IMR-90 (cell line): ENCODE results near the gene ARHGEF16. TPM values are rescaled to one million over a fixed set of nuclear protein-coding genes. Genes with fewer than 3 reads are reported as not detected.

Source experiments
- ATAC-seq: fragments of 200-7000 bp; cut with Tn5 transposase; 2 replicates; pipeline ENCODE4 v1.9.1; 2020; ENCODE audit warnings: low read depth, mild to moderate bottlenecking, moderate library complexity
- BruUV-seq: library from RNA; stranded (reverse); fragments of 400-500 nt; replicated peaks from 2 replicates; lab custom pipeline; 2021; lab: Mats Ljungman, UMichigan
- CTCF ChIA-PET: fragments of 300-600 bp; formaldehyde crosslinking; extraction: SDS; loops from one replicate; lab custom pipeline; 2021; ENCODE audit warnings: antibody characterized with exemption; lab: Yijun Ruan, JAX
- POLR2A ChIA-PET: fragments of 300-600 bp; sonication (Branson Sonifier 250); formaldehyde crosslinking; loops from one replicate; lab custom pipeline; 2022; ENCODE audit warnings: antibody characterized with exemption; ENCODE audit not compliant: unreplicated experiment; lab: Charles Lee
- DNase-seq: peaks from one replicate; pipeline ENCODE4 v3.0.0; 2013
- H2AFZ ChIP-seq: replicated peaks from 2 replicates; pipeline ENCODE3; 2013; ENCODE audit warnings: low read length, mild to moderate bottlenecking; ENCODE audit not compliant: poor library complexity
- H2AK5ac ChIP-seq: 2 replicates; pipeline ENCODE4 v1.6.1; 2013; ENCODE audit warnings: low read depth, low read length, inconsistent platforms
- H2AK9ac ChIP-seq: replicated peaks from 2 replicates; pipeline ENCODE3; 2013; ENCODE audit warnings: mild to moderate bottlenecking, low read depth, low read length, moderate library complexity; ENCODE audit not compliant: poor library complexity
- H2BK120ac ChIP-seq: 2 replicates; pipeline ENCODE4 v1.6.1; 2013; ENCODE audit warnings: low read depth, low read length, inconsistent platforms
- H2BK15ac ChIP-seq: 3 replicates; pipeline ENCODE4 v1.6.1; 2013; ENCODE audit warnings: low read depth, low read length, inconsistent platforms
- H2BK20ac ChIP-seq: 2 replicates; pipeline ENCODE4 v1.6.1; 2013; ENCODE audit warnings: low read depth, mild to moderate bottlenecking, inconsistent platforms, low read length, moderate library complexity
- H2BK5ac ChIP-seq: 2 replicates; pipeline ENCODE4 v1.6.1; 2013; ENCODE audit warnings: mild to moderate bottlenecking, low read depth, low read length, inconsistent platforms; ENCODE audit not compliant: poor library complexity, severe bottlenecking
- H3K14ac ChIP-seq: replicated peaks from 2 replicates; pipeline ENCODE4 v1.6.1; 2013; ENCODE audit warnings: low read depth, low read length, inconsistent platforms
- H3K18ac ChIP-seq: 2 replicates; pipeline ENCODE4 v1.6.1; 2013; ENCODE audit warnings: low read depth, low read length, control low read depth
- H3K23ac ChIP-seq: 2 replicates; pipeline ENCODE4 v1.6.1; 2013; ENCODE audit warnings: low read depth, low read length, inconsistent platforms
- H3K27ac ChIP-seq: 2 replicates; pipeline ENCODE4 v1.5.1; 2013; ENCODE audit warnings: mild to moderate bottlenecking, control low read depth, low read length; ENCODE audit not compliant: insufficient read depth
- H3K27me3 ChIP-seq: 2 replicates; pipeline ENCODE4 v1.6.1; 2013; ENCODE audit warnings: low read length; ENCODE audit not compliant: control insufficient read depth, insufficient read depth
- H3K36me3 ChIP-seq: 2 replicates; pipeline ENCODE4 v1.6.1; 2013; ENCODE audit warnings: low read length, mixed read lengths; ENCODE audit not compliant: control insufficient read depth, insufficient read depth
- H3K4ac ChIP-seq: 2 replicates; pipeline ENCODE4 v1.6.1; 2013; ENCODE audit warnings: low read depth, low read length, inconsistent platforms
- H3K4me1 ChIP-seq: 2 replicates; pipeline ENCODE4 v1.6.1; 2013; ENCODE audit warnings: low read length, mixed read lengths; ENCODE audit not compliant: control insufficient read depth, insufficient read depth
- H3K4me2 ChIP-seq: 2 replicates; pipeline ENCODE4 v1.6.1; 2013; ENCODE audit warnings: low read depth, mild to moderate bottlenecking, control low read depth, low read length, moderate library complexity
- H3K4me3 ChIP-seq: 2 replicates; pipeline ENCODE4 v1.5.1; 2013; ENCODE audit warnings: low read depth, mild to moderate bottlenecking, control low read depth, low read length, moderate library complexity; ENCODE audit not compliant: insufficient read depth
- H3K56ac ChIP-seq: 2 replicates; pipeline ENCODE4 v1.6.1; 2013; ENCODE audit warnings: low read length, inconsistent platforms; ENCODE audit not compliant: insufficient read depth; ENCODE audit errors: extremely low read depth
- H3K79me1 ChIP-seq, 2 experiments: 2 replicates each; pipeline ENCODE4 v1.6.1; 2013; ENCODE audit warnings: low read length in 2 of 2, inconsistent platforms in 1 of 2, low read depth in 1 of 2
- H3K9ac ChIP-seq: 2 replicates; pipeline ENCODE4 v1.6.1; 2013; ENCODE audit warnings: low read depth, low read length, control low read depth
- H3K9me1 ChIP-seq: 2 replicates; pipeline ENCODE4 v1.6.1; 2013; ENCODE audit warnings: low read length, inconsistent platforms; ENCODE audit not compliant: insufficient read depth
- H3K9me3 ChIP-seq: 2 replicates; pipeline ENCODE4 v1.6.1; 2013; ENCODE audit warnings: low read length; ENCODE audit not compliant: control insufficient read depth, insufficient read depth
- H4K20me1 ChIP-seq: 2 replicates; pipeline ENCODE4 v1.6.1; 2013; ENCODE audit warnings: low read length, inconsistent platforms; ENCODE audit not compliant: insufficient read depth
- H4K5ac ChIP-seq: 2 replicates; pipeline ENCODE4 v1.6.1; 2013; ENCODE audit warnings: mild to moderate bottlenecking, low read depth, low read length, control low read depth
- H4K8ac ChIP-seq, 2 experiments: 2 replicates each; pipeline ENCODE4 v1.6.1; 2013; ENCODE audit warnings: low read depth in 2 of 2, low read length in 2 of 2, control low read depth in 1 of 2, inconsistent platforms in 1 of 2
- H4K91ac ChIP-seq: 2 replicates; pipeline ENCODE4 v1.6.1; 2013; ENCODE audit warnings: low read depth, low read length, inconsistent platforms; ENCODE audit not compliant: insufficient read depth
- BHLHE40 ChIP-seq: fragments of 150-350 bp; IDR thresholded peaks from 2 replicates; pipeline ENCODE4 v1.6.1; 2016; ENCODE audit warnings: mild to moderate bottlenecking, low read depth, low read length
- CEBPB ChIP-seq: IDR thresholded peaks from 2 replicates; pipeline ENCODE4 v1.6.1; 2012; ENCODE audit warnings: low read depth, low read length, improper control_type of control experiment
- MAFK ChIP-seq: IDR thresholded peaks from 2 replicates; pipeline ENCODE4 v1.6.1; 2012; ENCODE audit warnings: low read depth, low read length, improper control_type of control experiment
- MAZ ChIP-seq: IDR thresholded peaks from 2 replicates; pipeline ENCODE4 v1.6.1; 2012; ENCODE audit warnings: low read depth, mild to moderate bottlenecking, low read length, improper control_type of control experiment, moderate library complexity, borderline replicate concordance
- NFE2L2 ChIP-seq: fragments of 150-350 bp; IDR thresholded peaks from 2 replicates; pipeline ENCODE4 v1.6.1; 2016; ENCODE audit warnings: low read depth, mild to moderate bottlenecking, low read length
- RCOR1 ChIP-seq: IDR thresholded peaks from 2 replicates; pipeline ENCODE4 v1.6.1; 2012; ENCODE audit warnings: mild to moderate bottlenecking, low read length, improper control_type of control experiment; ENCODE audit not compliant: insufficient replicate concordance
- WGBS, 2 experiments: methylation state at CpG; one replicate each; pipeline versions ENCODE4 v1.1.5 to v1.1.7; 2013; ENCODE audit warnings: missing lambda C conversion rate in 2 of 2; ENCODE audit not compliant: insufficient read length in 1 of 2; ENCODE audit errors: extremely low coverage in 2 of 2; 5-methylcytosine and 5-hydroxymethylcytosine counted together
- dilution Hi-C: fragments of 300-500 bp; cut with HindIII; formaldehyde crosslinking; loops from one replicate; pipeline ENCODE4 v1.14.3; 2018; ENCODE audit warnings: low sequenced_read_pairs; ENCODE audit not compliant: unreplicated experiment
- in situ Hi-C: fragments of 300-500 bp; cut with MboI; formaldehyde crosslinking; loops from 3 replicates; pipeline ENCODE4 v1.14.3; 2019; ENCODE audit warnings: low sequenced_read_pairs, inconsistent platforms, mixed read lengths
- intact Hi-C: fragments of 100-400 bp; cut with micrococcal nuclease; formaldehyde crosslinking; loops from 2 replicates; pipeline ENCODE4 v1.10.0; 2022
- polyA plus RNA-seq, 3 experiments: library from polyadenylated mRNA; depleted of rRNA; stranded (reverse); fragments of >200 nt; gene quantifications; 2 replicates each; pipeline ENCODE4 v1.2.3, GENCODE V29; 2012; ENCODE audit warnings: low replicate concordance in 1 of 3
- total RNA-seq: library from RNA; depleted of rRNA; stranded (reverse); fragments of >200 nt; gene quantifications from 2 replicates; pipeline ENCODE4 v1.2.3, GENCODE V29; 2012
- TF ChIP-seq, protein P1 (sequence below): fragments of 150-350 bp; IDR thresholded peaks from 2 replicates; pipeline ENCODE4 v1.6.1; 2017; ENCODE audit warnings: mild to moderate bottlenecking, antibody characterized with exemption, low read length, low read depth
- TF ChIP-seq, protein P2 (sequence below): conservative IDR thresholded peaks from 2 replicates; pipeline ENCODE4 v1.5.1; 2012; ENCODE audit warnings: mild to moderate bottlenecking, low read depth, low read length, improper control_type of control experiment

ARHGEF16 gene
- total and polyA plus RNA-seq, 2 of the 4 experiments (the other 2 are of a cell fraction), result 0.18 to 0.39 TPM

- peak overlapping the region; percentile 75; the same call in 1 of the 2 replicates for H2BK20ac ChIP-seq
- H3K27ac ChIP-seq, result no peak overlapping the region
- intact Hi-C loops, result loop anchor here (5.0 kb wide), 1 partner anchor 38 kb away; no protein-coding TSS in a partner anchor
- ChIA-PET CTCF (no interaction called here), POLR2A (no interaction called here)
- H3K9me1 ChIP-seq, result peaks cover 3% of the 10 kb centered on the region; the same call in 1 of the 2 replicates
- H3K56ac ChIP-seq, result no peak overlapping the region
- H2BK15ac ChIP-seq, result no peak overlapping the region
- H3K36me3 ChIP-seq, result no peaks in the 10 kb centered on the region
- H3K23ac ChIP-seq, result no peak overlapping the region
- H3K4me1 ChIP-seq, result peaks cover 7% of the 10 kb centered on the region; the same call in 1 of the 2 replicates
- H3K4me2 ChIP-seq, result no peak overlapping the region
- H2BK5ac ChIP-seq, result peak overlapping the region; percentile 83
- H4K5ac ChIP-seq, result no peak overlapping the region; the same call in 1 of the 2 replicates
- no peaks in the 10 kb centered on the region for H3K9me3 ChIP-seq
- H4K91ac ChIP-seq, result no peak overlapping the region; the same call in 1 of the 2 replicates
- H3K79me1 ChIP-seq, result no peaks in the 10 kb centered on the region
- peak overlapping the region; percentile 75 for H3K4ac ChIP-seq
- BruUV-seq, result no TSS peak
- in situ Hi-C loops, result loop anchor here (5.0 kb wide), 1 partner anchor 48 kb away; no protein-coding TSS in a partner anchor
- no peak overlapping the region for H3K9ac ChIP-seq
- peak overlapping the region in 1 of 2 experiments; percentile 35; a peak in 1 of 4 replicates for H4K8ac ChIP-seq
- TF ChIP-seq MAFK (no peak), MAZ (no peak), BHLHE40 (no peak), RCOR1 (no peak), CEBPB (no peak), NFE2L2 (no peak)
- TF ChIP-seq, protein P1, sequence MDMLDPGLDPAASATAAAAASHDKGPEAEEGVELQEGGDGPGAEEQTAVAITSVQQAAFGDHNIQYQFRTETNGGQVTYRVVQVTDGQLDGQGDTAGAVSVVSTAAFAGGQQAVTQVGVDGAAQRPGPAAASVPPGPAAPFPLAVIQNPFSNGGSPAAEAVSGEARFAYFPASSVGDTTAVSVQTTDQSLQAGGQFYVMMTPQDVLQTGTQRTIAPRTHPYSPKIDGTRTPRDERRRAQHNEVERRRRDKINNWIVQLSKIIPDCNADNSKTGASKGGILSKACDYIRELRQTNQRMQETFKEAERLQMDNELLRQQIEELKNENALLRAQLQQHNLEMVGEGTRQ, result no peak
- TF ChIP-seq, protein P2, sequence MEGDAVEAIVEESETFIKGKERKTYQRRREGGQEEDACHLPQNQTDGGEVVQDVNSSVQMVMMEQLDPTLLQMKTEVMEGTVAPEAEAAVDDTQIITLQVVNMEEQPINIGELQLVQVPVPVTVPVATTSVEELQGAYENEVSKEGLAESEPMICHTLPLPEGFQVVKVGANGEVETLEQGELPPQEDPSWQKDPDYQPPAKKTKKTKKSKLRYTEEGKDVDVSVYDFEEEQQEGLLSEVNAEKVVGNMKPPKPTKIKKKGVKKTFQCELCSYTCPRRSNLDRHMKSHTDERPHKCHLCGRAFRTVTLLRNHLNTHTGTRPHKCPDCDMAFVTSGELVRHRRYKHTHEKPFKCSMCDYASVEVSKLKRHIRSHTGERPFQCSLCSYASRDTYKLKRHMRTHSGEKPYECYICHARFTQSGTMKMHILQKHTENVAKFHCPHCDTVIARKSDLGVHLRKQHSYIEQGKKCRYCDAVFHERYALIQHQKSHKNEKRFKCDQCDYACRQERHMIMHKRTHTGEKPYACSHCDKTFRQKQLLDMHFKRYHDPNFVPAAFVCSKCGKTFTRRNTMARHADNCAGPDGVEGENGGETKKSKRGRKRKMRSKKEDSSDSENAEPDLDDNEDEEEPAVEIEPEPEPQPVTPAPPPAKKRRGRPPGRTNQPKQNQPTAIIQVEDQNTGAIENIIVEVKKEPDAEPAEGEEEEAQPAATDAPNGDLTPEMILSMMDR, result no peak
- H4K20me1 ChIP-seq, result no peaks in the 10 kb centered on the region
- peak overlapping the region; percentile 8 for H2AK9ac ChIP-seq
- peak; percentile 19; the same call in 1 of the 2 replicates for ATAC-seq
- H2BK120ac ChIP-seq, result peak overlapping the region; percentile 87
- dilution Hi-C loops, result no loop called here
- H3K14ac ChIP-seq, result no peak overlapping the region
- H3K4me3 ChIP-seq, result no peak overlapping the region
- WGBS, 2 experiments, result 62% methylated on average over 4 of the region's 7 CpGs; no CpG with 5 or more reads in 1 of the 2 experiments
- no peaks in the 10 kb centered on the region for H3K27me3 ChIP-seq
- no peak overlapping the region; the same call in 1 of the 2 replicates for H3K18ac ChIP-seq
- DNase-seq, result no peak
- H2AK5ac ChIP-seq, result peak overlapping the region; percentile 71; the same call in 1 of the 2 replicates
- peak overlapping the region; percentile 2 for H2AFZ ChIP-seq
These were observed 50.3 kb downstream of the ARHGEF16 start for GRCh38 chr1:3504822-3505153.
